ENCODE measurements around the gene EIF4B.

Gene EIF4B

GRCh38 chr12:53059434-53060063, 53.3 kb downstream of the EIF4B start:
- DNase-seq (ENCODE audit: low read depth), result no peak

- DNase-seq (ENCODE audit: low read depth), result no peak
These were observed 53.9 kb downstream of the EIF4B start for GRCh38 chr12:53060064-53060720.

- no peak for DNase-seq (ENCODE audit: low read depth)
These were observed 54.5 kb downstream of the EIF4B start for GRCh38 chr12:53060721-53061276.

- DNase-seq (ENCODE audit: low read depth), result no peak
These were observed 55.3 kb downstream of the EIF4B start for GRCh38 chr12:53061404-53062010.

GRCh38 chr12:53062011-53062961, 56.0 kb downstream of the EIF4B start:
- DNase-seq (ENCODE audit: low read depth), result no peak

- no peak for DNase-seq (ENCODE audit: low read depth)
These were observed 56.9 kb downstream of the EIF4B start for GRCh38 chr12:53062977-53063707.

- DNase-seq (ENCODE audit: low read depth), result no peak
These were observed 57.7 kb downstream of the EIF4B start for GRCh38 chr12:53063708-53064612.

- DNase-seq (ENCODE audit: low read depth), result no peak
These were observed 58.6 kb downstream of the EIF4B start for GRCh38 chr12:53064613-53065436.

GRCh38 chr12:53065470-53065869, 59.2 kb downstream of the EIF4B start:
- DNase-seq (ENCODE audit: low read depth), result no peak

GRCh38 chr12:53065975-53066931, 60.0 kb downstream of the EIF4B start:
- DNase-seq (ENCODE audit: low read depth), result peak; percentile 65

GRCh38 chr12:53067074-53067992, 61.1 kb downstream of the EIF4B start:
- no peak for DNase-seq (ENCODE audit: low read depth)

GRCh38 chr12:53067993-53068770, 61.9 kb downstream of the EIF4B start:
- DNase-seq (ENCODE audit: low read depth), result no peak

GRCh38 chr12:53068811-53069585, 62.7 kb downstream of the EIF4B start:
- no peak for DNase-seq (ENCODE audit: low read depth)

GRCh38 chr12:53069621-53070410, 63.6 kb downstream of the EIF4B start:
- DNase-seq (ENCODE audit: low read depth), result no peak

All from GM04504 (cell line).